Testis (tissue), 3 donors: ENCODE results near the gene YTHDF1. TPM values are rescaled to one million over a fixed set of nuclear protein-coding genes. Genes with fewer than 3 reads are reported as not detected.

Source experiments
- DNase-seq: peaks from one replicate; pipeline ENCODE4 v3.0.0-alpha.2; 2019
- H3K27ac ChIP-seq, 2 donors: fragments of 200-600 bp; sonication (generic); one replicate each; pipeline ENCODE4 v1.5.1; 2019
- H3K27me3 ChIP-seq: fragments of 200-600 bp; sonication (generic); one replicate; pipeline ENCODE4 v1.5.1; 2019
- H3K36me3 ChIP-seq: fragments of 200-600 bp; sonication (generic); one replicate; pipeline ENCODE4 v1.5.1; 2017; ENCODE audit warnings: low read depth; ENCODE audit errors: missing control alignments
- H3K4me1 ChIP-seq: fragments of 200-600 bp; sonication (generic); one replicate; pipeline ENCODE4 v1.5.1; 2019
- H3K4me3 ChIP-seq, 2 donors: fragments of 200-600 bp; sonication (generic); one replicate each; pipeline ENCODE4 v1.5.1; 2017 to 2019
- H3K9me3 ChIP-seq: fragments of 200-600 bp; sonication (generic); one replicate; pipeline ENCODE4 v1.5.1; 2017
- POLR2A ChIP-seq: fragments of 450-650 bp; IDR thresholded peaks from one replicate; pipeline ENCODE4 v1.6.1; 2017; ENCODE audit warnings: antibody characterized with exemption, mild to moderate bottlenecking, moderate library complexity
- WGBS, 2 donors: methylation state at CpG; one replicate each; pipeline ENCODE4 v1.1.5; 2018; 5-methylcytosine and 5-hydroxymethylcytosine counted together
- intact Hi-C: fragments of 100-400 bp; cut with DNase I; formaldehyde crosslinking; loops from one replicate; pipeline ENCODE4 v1.15.1; 2023; ENCODE audit warnings: low total_unique reads
- polyA plus RNA-seq: library from polyadenylated mRNA; stranded (reverse); fragments of 350-450 nt; fragmentation: Illumina TruSeq; extraction: RNeasy Lipid Tissue Mini Kit (QIAGEN cat#74804); gene quantifications from one replicate; pipeline ENCODE4 v1.2.3, GENCODE V29; 2014; ENCODE audit warnings: low read depth, low replicate concordance; ENCODE audit not compliant: insufficient read depth
- total RNA-seq, 2 donors: library from RNA; depleted of rRNA; stranded (reverse); fragments of >200 nt; gene quantifications; one replicate each; pipeline ENCODE4 v1.2.3, GENCODE V29; 2016
- TF ChIP-seq, protein P1 (sequence below), 3 experiments: fragments of 450-650 bp in 2 of 3; fragments of 200-600 bp in 1 of 3; sonication (generic) in 1 of 3; IDR thresholded peaks; one replicate each; pipeline ENCODE4 v1.5.1; 2016 to 2019; ENCODE audit warnings: antibody characterized with exemption in 3 of 3, mild to moderate bottlenecking in 2 of 3, moderate library complexity in 1 of 3

YTHDF1 gene
- total and polyA plus RNA-seq, 3 donors from 2014 or later = 37.2 to 56.9 (median 55.7) TPM

DNA sequence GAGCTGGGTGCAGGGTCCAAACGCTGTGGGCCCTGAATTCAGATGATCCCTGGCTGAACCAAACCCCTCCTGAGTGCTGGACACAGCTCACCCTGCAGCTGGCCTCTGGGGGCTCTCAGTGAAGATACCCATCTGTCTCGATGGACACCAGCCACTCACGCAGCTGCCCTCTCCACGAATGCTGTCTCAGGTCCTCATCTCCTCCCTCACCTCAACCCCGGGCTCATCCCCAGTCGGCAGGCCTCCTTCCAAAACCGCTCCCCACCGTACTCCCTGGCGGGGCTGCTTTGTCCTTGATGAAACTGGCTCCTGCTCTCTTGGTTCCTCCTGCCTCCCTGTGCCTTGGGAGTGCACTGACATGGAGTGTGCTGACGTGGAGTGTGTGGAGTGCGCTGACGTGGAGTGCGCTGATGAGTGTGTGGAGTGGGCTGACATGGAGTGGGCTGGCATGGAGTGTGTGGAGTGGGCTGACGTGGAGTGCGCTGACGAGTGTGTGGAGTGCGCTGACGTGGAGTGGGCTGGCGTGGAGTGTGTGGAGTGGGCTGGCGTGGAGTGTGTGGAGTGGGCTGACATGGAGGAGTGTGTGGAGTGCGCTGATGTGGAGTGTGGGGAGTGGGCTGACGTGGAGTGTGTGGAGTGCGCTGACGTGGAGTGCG is 4.1 kb upstream of the YTHDF1 start:
- H3K27me3 ChIP-seq = no peaks in the 10 kb centered on the region
- intact Hi-C loops = no loop called here
- H3K9me3 ChIP-seq = no peaks in the 10 kb centered on the region
- 73 to 79% methylated on average over 24 to 25 of the region's 25 CpGs for WGBS, 2 donors
- peaks cover 14% of the 10 kb centered on the region for H3K4me1 ChIP-seq
- TF ChIP-seq, protein P1, sequence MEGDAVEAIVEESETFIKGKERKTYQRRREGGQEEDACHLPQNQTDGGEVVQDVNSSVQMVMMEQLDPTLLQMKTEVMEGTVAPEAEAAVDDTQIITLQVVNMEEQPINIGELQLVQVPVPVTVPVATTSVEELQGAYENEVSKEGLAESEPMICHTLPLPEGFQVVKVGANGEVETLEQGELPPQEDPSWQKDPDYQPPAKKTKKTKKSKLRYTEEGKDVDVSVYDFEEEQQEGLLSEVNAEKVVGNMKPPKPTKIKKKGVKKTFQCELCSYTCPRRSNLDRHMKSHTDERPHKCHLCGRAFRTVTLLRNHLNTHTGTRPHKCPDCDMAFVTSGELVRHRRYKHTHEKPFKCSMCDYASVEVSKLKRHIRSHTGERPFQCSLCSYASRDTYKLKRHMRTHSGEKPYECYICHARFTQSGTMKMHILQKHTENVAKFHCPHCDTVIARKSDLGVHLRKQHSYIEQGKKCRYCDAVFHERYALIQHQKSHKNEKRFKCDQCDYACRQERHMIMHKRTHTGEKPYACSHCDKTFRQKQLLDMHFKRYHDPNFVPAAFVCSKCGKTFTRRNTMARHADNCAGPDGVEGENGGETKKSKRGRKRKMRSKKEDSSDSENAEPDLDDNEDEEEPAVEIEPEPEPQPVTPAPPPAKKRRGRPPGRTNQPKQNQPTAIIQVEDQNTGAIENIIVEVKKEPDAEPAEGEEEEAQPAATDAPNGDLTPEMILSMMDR (IDR thresholded peaks at IDR 0.05) = no peak
- no peak for TF ChIP-seq POLR2A
- H3K27ac ChIP-seq = no peak overlapping the region
- H3K4me3 ChIP-seq = no peak overlapping the region
- no peak for DNase-seq
- no peaks in the 10 kb centered on the region for H3K36me3 ChIP-seq

DNA sequence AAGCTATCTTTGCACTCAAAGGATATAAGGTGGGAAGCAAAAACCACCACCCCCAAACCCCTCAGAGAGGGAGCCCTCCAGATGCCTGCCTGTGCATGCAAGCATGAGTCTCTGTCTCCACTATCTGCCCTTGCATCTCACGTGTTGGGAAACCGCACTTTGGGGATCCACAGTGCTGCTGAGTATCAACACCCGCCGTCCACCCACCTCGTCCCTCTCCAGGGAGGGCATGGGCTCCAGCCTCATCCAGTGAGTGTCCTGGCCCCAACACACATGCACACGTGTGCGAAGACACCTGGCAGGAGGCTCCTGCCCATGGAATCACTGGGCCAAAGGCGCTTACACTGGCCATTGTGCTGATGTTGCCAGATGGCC is 3.5 kb upstream of the YTHDF1 start:
- DNase-seq = no peak
- Histone ChIP-seq H3K4me1 (peaks cover 14% of the 10 kb centered on the region), H3K9me3 (no peaks in the 10 kb centered on the region), H3K27me3 (no peaks in the 10 kb centered on the region), H3K4me3 (no peak overlapping the region), H3K36me3 (no peaks in the 10 kb centered on the region), H3K27ac (no peak overlapping the region)
- TF ChIP-seq, protein P1 (IDR thresholded peaks at IDR 0.05) = no peak
- no peak for TF ChIP-seq POLR2A
- 78 to 83% methylated on average over 7 to 8 of the region's 8 CpGs for WGBS, 2 donors
- intact Hi-C loops = no loop called here

DNA sequence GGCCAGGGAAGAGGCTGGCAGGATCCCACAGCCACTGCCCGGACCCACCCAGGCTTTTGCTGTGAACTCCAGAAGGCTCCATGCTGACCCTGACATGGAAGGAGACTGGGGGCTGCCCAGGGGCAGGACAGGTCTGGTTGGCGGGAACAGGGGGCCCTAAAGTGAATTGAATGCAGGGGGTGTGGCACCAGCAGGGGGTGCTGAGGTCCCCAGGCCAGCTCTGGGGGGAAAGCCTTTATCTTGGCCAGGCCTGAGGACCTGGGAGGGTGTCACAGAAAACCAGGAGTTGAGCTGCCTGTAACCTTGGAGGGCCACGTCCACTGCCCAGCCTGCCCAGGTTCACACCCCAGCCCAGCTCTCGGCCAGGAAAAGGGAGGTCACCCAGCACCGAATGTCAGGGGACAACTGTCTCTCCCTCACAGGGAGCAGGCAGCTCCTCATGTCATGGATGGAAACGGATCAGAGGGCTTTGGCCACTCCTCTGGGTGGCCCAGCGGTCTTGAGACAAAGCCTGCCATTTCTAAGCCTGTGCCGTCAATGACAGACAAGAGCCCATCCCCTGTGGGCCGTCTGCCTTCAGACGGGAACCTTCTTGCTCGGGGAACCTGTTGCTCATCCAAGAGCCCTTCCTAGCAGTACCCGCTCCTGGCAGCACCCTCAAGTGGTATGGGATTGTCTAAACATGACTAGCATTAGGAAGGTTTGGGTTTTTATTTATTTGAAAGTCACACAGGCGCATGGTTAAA is 2.9 kb upstream of the YTHDF1 start:
- DNase-seq = no peak
- no peaks in the 10 kb centered on the region for H3K9me3 ChIP-seq
- intact Hi-C loops = no loop called here
- TF ChIP-seq POLR2A = no peak
- H3K4me3 ChIP-seq = no peak overlapping the region
- H3K27me3 ChIP-seq = no peaks in the 10 kb centered on the region
- no peak overlapping the region for H3K27ac ChIP-seq
- H3K36me3 ChIP-seq = no peaks in the 10 kb centered on the region
- 82 to 87% methylated on average over 10 to 13 of the region's 13 CpGs for WGBS, 2 donors
- peaks cover 15% of the 10 kb centered on the region for H3K4me1 ChIP-seq

DNA sequence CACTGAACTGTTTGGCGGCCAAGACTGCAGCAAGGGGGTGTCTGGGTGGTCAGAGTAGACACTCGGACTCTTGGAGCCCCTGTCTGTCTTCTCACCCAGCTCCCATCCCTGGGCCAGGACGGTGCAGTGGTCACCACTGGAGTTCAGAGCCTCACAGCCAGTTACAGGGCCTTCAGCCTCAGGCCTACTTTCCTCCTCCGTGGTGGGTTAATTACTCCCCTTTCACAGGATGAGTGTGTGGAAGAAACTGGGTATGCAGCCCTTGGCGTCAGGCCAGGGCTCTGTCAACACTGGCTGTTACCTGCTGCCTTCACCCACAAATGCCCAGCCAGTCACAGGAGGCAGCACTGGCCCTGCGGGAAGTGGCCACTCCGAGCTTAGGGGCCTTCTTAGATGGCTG is 1.8 kb upstream of the YTHDF1 start:
- H3K4me1 ChIP-seq = peaks cover 15% of the 10 kb centered on the region
- H3K27ac ChIP-seq = no peak overlapping the region
- H3K4me3 ChIP-seq = no peak overlapping the region
- no peaks in the 10 kb centered on the region for H3K9me3 ChIP-seq
- intact Hi-C loops = no loop called here
- no peak for DNase-seq
- no peaks in the 10 kb centered on the region for H3K36me3 ChIP-seq
- H3K27me3 ChIP-seq = no peaks in the 10 kb centered on the region
- TF ChIP-seq, protein P1 (IDR thresholded peaks at IDR 0.05) = no peak
- TF ChIP-seq POLR2A = no peak
- 82% methylated on average over 7 of the region's 7 CpGs; no CpG with 5 or more reads in 1 of the 2 donors for WGBS, 2 donors

DNA sequence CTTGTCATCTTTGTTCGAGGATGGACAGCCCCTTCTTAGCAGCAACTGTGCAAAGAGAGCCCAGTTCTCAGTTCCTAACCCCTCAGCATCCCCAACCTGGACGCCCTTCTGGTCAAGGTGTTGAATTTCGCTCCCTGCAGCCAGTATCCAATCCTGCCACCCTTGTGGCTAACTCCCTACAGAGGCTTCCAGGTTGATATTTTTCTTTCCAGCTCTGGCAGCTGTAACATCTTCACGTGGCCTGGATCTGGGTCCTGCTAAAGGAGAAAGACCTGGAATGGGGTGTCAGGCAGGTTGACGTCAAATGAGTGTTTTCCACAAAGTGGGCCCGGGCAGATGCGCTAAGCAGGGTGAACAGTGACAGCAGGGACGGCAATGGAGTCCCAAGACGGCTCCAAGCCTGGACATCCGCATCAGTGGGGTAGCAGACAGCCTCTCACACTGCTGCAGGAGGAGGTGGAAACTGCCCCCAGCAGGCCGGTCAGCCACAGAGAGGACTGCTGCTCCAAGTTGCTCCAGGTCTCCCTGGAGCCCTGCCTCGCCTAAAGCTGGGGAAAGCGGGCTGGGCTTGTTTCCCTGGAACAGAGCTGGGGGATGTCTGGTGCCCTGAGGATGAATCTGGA is 1.0 kb upstream of the YTHDF1 start:
- DNase-seq = no peak
- no peaks in the 10 kb centered on the region for H3K36me3 ChIP-seq
- H3K27me3 ChIP-seq = no peaks in the 10 kb centered on the region
- H3K27ac ChIP-seq = peak overlapping the region; percentile 75 to 84
- 36 to 69% methylated on average over 8 to 13 of the region's 13 CpGs for WGBS, 2 donors
- intact Hi-C loops = no loop called here
- peaks cover 15% of the 10 kb centered on the region for H3K4me1 ChIP-seq
- TF ChIP-seq, protein P1 (IDR thresholded peaks at IDR 0.05) = no peak
- H3K9me3 ChIP-seq = no peaks in the 10 kb centered on the region
- H3K4me3 ChIP-seq = peak overlapping the region; percentile 77 to 86
